HG02588 (cell line): Measurements from ENCODE around the gene SCG5.
"Not testable (repeated sequence)": the region's sequence is repeated elsewhere in the genome, so short reads cannot be mapped to it uniquely, and the experiment has no call there.

Source experiments
- ATAC-seq: cut with Tn5 transposase; IDR thresholded peaks from one replicate; pipeline ENCODE4 v1.9.1; 2021; ENCODE audit warnings: mild to moderate bottlenecking, moderate library complexity; ENCODE audit not compliant: unreplicated experiment

SCG5 gene, protein sequence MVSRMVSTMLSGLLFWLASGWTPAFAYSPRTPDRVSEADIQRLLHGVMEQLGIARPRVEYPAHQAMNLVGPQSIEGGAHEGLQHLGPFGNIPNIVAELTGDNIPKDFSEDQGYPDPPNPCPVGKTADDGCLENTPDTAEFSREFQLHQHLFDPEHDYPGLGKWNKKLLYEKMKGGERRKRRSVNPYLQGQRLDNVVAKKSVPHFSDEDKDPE

GRCh38 chr15:32641517-32642059, at the start of gene SCG5:
SCG5 (plus strand) TSS chr15:32641710; CDS start chr15:32643593, 1,883 bp downstream.
- ATAC-seq = no peak

DNA sequence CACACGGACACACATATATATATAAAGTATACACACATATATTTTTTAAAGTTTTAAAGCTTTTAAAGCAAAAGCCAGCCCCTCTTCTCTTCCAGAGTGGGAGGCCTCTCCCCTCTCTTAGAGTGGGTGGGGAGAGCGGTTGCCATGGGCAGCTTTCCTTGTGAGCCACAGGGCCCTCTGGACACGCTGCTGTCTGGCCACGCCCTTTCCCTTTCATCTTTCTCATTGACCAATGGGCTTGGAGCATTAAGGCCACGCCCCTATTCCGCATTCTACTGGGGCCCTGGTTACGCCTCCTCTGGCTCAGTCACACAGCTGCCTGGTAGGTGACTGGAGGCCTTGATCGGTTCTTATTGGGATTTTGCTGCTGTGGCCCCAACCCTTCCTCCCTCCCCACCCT, 48.4 kb upstream of the SCG5 start, which contains the start of gene GOLGA8N:
Gene GOLGA8N, plus strand, starts transcription at position 306 of the 400 bp plus-strand sequence.
- ATAC-seq = not testable (repeated sequence)

- not testable (repeated sequence) for ATAC-seq
These were observed 32.0 kb upstream of the SCG5 start for GRCh38 chr15:32609518-32609917.

DNA sequence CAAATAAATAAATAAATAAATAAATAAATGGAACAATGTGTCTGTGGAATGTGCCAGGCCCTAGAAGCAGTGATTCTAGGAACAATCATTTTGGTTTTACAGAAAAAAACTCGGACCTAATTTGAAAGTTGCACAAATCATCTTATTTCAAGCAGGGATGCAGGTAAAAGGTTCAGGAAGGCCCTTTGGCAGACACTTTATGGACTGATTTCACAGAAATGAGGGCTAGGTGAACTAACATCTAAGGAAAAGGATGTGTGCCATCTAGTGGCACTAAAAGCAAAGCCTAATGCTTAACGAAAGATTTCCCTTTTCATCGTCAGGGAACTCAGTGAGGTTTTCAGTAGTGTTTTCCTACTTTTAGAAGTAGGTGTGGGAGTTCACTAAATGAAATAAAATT, 30.8 kb upstream of the SCG5 start:
- not testable (repeated sequence) for ATAC-seq

DNA sequence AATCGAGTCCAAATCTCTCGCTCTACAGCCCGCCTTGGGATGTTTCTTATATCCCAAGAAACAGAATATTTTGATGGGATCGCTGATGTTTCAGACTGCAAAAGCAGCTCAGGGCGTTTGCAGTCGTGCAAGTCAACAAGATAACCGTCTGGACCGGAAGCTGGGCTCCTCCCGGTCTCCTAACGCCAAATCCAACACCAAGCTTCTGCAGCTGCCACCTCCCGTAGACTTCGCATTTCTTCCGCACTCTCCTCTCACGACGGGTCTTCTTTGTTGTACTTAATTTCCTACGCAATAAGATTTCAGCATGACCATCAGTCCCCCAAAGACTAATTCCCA, 26.8 kb upstream of the SCG5 start:
- peak; percentile 26 for ATAC-seq

GRCh38 chr15:32615051-32615870, 26.2 kb upstream of the SCG5 start, which contains the start of gene ARHGAP11A:
ARHGAP11A (plus strand) TSS chr15:32615504; CDS start chr15:32616212, 708 bp downstream.
- ATAC-seq = peak; percentile 77

GRCh38 chr15:32615871-32616426, 25.6 kb upstream of the SCG5 start:
- ATAC-seq = not testable (repeated sequence)

DNA sequence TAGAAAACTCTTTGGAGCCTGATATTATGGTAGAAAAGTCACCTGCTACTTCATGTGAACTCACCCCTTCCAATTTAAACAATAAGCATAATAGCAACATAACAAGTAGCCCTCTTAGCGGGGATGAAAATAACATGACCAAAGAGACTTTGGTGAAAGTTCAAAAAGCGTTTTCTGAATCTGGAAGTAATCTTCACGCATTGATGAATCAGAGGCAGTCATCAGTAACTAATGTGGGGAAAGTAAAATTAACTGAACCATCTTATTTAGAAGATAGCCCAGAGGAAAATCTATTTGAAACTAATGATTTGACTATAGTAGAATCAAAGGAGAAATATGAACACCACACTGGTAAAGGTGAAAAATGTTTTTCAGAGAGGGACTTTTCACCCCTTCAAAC, 5.1 kb upstream of the SCG5 start:
- no peak for ATAC-seq

DNA sequence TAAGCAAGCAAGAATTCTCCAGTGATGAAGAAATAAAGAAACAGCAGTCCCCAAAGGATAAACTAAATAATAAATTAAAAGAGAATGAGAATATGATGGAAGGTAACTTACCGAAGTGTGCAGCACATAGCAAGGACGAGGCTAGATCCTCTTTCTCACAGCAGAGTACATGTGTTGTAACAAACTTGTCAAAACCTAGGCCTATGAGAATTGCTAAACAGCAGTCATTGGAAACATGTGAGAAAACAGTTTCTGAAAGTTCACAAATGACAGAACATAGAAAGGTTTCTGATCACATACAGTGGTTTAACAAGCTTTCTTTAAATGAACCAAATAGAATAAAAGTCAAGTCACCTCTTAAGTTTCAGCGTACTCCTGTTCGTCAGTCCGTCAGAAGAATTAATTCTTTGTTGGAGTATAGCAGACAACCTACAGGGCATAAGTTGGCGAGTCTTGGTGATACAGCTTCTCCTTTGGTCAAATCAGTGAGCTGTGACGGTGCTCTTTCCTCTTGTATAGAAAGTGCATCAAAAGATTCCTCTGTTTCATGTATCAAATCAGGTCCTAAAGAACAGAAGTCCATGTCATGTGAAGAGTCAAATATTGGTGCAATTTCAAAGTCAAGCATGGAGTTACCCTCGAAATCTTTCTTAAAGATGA, 4.5 kb upstream of the SCG5 start:
- no peak for ATAC-seq

DNA sequence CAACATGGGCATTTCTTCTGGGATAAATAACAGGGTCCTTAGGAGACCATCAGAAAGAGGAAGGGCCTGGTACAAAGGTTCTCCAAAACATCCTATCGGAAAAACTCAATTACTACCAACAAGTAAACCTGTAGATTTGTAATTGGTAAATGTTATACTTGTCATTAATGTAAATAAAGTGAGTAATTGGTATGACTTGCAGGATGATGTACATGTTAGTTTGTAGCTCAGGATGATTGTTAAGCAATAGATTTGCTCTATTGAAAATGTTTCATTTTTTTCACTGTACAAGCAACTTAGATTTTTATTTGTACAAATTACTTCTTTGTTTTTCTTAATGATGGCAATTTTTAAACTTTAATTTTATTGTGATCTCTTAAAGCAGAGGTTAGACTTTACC, 3.8 kb upstream of the SCG5 start:
- no peak for ATAC-seq

GRCh38 chr15:32642667-32643435, 1.3 kb downstream of the SCG5 start:
- no peak for ATAC-seq

DNA sequence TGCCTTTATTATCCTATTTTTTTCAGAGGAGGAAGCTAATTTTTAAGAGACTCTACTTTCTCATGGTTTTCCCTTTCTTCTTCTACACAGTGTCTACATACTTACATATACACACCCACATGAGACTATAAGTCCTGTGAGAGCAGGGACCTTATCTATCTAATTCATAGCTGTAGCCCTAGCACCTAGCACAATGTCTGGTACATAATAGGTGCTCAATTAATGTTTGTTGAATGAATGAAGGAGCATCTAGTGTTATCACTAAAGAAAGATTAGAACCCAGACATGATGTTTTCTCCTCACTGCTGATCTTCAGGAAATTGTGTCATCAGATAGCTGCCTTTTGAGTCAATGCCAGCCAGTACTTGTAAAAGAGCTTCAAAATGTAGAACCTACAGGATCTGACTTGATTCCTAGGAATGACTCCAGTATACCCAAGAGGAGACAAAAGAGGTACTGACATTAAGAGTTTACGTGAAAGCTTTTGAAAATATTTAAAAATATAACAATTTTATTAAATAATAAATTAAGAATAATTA, 2.5 kb downstream of the SCG5 start:
- no peak for ATAC-seq

DNA sequence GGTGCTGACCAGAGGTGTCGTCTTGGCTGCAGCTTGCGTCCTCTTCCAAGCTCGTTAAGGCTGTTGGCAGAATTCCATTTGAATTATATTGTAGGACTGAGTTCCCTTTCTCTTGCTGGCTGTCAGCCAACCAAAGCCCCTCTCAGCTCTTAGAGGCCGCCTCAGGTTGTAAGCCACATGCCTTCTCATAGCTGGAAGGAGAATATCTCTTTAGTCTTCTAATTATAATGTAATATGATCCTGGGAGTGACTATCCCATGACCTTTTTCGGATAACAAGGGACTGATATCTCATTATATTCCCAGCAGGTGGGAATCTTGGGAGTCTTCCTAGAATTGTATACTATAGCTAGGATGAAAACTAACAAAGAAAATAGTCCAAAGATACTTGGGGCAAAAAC, 4.8 kb downstream of the SCG5 start:
- no peak for ATAC-seq

DNA sequence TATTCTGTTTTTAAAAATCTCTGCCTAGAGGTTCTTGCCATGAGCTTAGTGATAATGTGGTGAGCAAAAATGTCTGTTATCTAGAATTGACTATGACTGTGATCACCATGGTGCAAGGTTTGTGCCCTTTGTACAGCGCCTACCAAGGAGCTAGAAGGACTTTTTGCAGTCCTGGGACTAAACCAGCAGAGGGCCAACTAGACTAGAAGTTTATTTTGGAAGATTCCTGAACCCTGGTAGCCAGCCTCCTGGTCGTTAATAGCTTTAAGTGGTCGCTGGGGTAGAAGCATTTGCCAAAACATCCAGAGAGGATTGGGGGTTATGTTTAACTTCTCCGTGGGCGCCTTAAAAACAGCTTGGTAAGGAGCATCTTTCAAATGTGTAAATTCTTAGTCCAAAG, 7.8 kb downstream of the SCG5 start:
- ATAC-seq = no peak

- peak; percentile 76 for ATAC-seq
These were observed 9.8 kb downstream of the SCG5 start for GRCh38 chr15:32651229-32651837.

GRCh38 chr15:32652178-32652577, 10.7 kb downstream of the SCG5 start:
- ATAC-seq = no peak

DNA sequence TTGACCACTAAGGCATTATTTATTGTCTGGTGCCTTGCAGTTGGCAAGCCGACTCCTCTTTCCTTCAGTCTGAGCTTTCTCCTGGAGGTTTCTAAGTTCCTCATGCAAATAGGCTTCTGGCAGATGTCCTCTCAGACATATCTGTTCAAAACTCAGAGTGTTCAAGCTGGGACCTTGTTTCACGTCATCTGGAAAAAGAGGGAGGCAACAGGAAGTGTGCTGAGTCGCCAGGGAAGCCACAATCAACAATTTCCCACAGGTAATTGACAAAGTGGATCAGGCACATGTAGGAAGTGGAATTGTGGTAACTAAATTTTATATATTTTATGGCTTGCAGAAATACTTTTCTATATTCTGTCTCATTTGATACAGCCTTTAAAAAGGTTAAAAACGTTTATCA, 14.6 kb downstream of the SCG5 start:
- no peak for ATAC-seq

DNA sequence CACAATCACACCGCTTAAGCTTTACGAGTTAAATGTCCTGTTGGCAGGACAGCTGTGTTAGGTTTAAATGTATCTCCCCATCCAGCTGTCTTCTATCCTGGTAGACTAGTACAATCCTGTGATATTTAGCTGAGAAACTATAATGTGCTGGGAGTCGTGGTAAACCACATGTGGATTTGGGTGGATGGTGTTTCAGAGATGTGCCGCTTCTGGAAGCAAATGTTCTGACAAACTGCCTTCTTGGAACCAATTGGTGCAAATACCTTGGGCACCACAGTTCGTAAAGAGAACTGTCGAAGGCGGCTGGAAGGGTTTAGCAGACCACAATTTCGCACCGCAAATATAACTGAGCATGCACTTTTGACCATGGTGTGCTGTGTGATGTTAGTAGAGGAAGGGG, 15.0 kb downstream of the SCG5 start:
- ATAC-seq = no peak

- no peak for ATAC-seq
These were observed 15.8 kb downstream of the SCG5 start for GRCh38 chr15:32657198-32657883.
